ENCODE data around the gene GREB1.
A peak's percentile ranks its signal among the peaks of the same experiment; 100 is the strongest.

GREB1 gene

DNA sequence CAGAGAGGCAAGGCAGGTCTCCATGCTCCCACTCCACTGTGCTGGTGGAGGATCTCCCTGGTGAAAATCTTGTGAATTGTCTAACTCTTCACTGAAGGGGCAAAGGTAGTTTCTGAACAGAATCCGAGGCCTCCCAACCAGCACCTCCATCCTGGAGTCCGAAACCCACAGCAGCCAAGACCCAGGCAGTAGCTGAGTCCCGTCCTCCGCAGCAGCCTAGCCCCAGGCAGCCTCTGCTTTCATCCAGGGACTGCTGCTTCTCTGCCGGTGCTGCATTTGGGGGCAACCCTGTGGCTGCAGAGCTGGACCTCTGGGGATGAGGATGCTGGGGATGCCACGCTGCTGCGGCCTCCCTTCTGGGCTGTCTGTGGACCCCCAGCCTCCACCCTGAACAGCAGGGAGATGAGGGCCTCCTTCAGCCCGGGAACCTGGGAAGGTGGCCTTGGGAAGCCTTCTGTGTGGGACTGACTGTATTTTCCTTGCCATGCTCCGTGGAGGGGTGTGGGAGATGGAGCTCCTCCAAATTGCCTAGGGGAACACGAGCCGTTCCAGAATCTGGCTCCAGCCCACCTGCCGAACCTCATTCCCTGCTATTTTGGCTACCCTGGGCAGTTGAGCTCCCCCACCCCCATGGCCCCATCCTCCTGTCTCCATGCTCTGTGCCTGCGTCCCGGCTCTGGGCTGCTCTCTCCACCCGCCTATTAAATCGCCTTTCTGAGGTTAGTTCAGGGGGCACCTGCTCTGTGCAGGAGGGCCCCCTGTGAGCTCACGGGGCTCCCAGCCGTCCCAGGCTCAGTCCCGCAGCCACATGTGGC, 48.2 kb downstream of the GREB1 start:
- H3K27me3 ChIP-seq (ENCODE audit: low read depth, low read length), result no peaks in the 10 kb centered on the region
- no peak overlapping the region; the same call in 1 of the 2 replicates for H2AFZ ChIP-seq (ENCODE audit: low read depth, low read length)
- peak overlapping the region; percentile 34 for H3K4me2 ChIP-seq (ENCODE audit: low read length)
- H3K27ac ChIP-seq (ENCODE audit: low read length), result no peak overlapping the region
- H3K4me3 ChIP-seq (ENCODE audit: low read length), result no peak overlapping the region
- TF ChIP-seq, protein P1, sequence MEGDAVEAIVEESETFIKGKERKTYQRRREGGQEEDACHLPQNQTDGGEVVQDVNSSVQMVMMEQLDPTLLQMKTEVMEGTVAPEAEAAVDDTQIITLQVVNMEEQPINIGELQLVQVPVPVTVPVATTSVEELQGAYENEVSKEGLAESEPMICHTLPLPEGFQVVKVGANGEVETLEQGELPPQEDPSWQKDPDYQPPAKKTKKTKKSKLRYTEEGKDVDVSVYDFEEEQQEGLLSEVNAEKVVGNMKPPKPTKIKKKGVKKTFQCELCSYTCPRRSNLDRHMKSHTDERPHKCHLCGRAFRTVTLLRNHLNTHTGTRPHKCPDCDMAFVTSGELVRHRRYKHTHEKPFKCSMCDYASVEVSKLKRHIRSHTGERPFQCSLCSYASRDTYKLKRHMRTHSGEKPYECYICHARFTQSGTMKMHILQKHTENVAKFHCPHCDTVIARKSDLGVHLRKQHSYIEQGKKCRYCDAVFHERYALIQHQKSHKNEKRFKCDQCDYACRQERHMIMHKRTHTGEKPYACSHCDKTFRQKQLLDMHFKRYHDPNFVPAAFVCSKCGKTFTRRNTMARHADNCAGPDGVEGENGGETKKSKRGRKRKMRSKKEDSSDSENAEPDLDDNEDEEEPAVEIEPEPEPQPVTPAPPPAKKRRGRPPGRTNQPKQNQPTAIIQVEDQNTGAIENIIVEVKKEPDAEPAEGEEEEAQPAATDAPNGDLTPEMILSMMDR (IDR thresholded peaks at IDR 0.05; ENCODE audit: low read depth, low read length), result no peak
- TF ChIP-seq EZH2phosphoT487 (IDR thresholded peaks at IDR 0.05; ENCODE audit: low read depth), result no peak
- no peaks in the 10 kb centered on the region for H4K20me1 ChIP-seq (ENCODE audit: insufficient read depth, low read length)
- H3K36me3 ChIP-seq (replicated peaks; ENCODE audit: low read depth, low read length), result no peaks in the 10 kb centered on the region
- no peaks in the 10 kb centered on the region for H3K79me2 ChIP-seq (ENCODE audit: low read length)
- H3K4me1 ChIP-seq (ENCODE audit: low read length), result peaks cover 3% of the 10 kb centered on the region; the same call in 1 of the 2 replicates
- H3K9me3 ChIP-seq (ENCODE audit: insufficient read depth, low read length), result no peaks in the 10 kb centered on the region
- no peak overlapping the region for H3K9ac ChIP-seq (ENCODE audit: low read length)

DNA sequence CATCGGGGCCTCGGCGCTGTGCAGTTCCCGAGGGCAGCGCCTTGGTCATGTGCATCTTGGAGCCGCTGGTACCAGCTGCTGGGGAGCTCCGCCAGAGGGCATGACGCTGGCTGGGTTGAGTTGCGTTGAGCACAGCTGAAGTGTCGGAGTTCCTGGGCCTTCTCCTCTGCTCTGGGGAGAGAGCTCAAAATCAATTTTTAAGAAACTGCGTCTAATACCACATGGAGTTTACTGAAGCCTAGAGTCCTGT, 48.7 kb downstream of the GREB1 start:
- Histone ChIP-seq H2AFZ (ENCODE audit: low read depth, low read length) (no peak overlapping the region; the same call in 1 of the 2 replicates), H4K20me1 (ENCODE audit: insufficient read depth, low read length) (no peaks in the 10 kb centered on the region), H3K9ac (ENCODE audit: low read length) (no peak overlapping the region), H3K4me1 (ENCODE audit: low read length) (peaks cover 3% of the 10 kb centered on the region; the same call in 1 of the 2 replicates), H3K27me3 (ENCODE audit: low read depth, low read length) (no peaks in the 10 kb centered on the region), H3K4me2 (ENCODE audit: low read length) (peak overlapping the region; percentile 34), H3K36me3 (replicated peaks; ENCODE audit: low read depth, low read length) (no peaks in the 10 kb centered on the region), H3K79me2 (ENCODE audit: low read length) (no peaks in the 10 kb centered on the region), H3K4me3 (ENCODE audit: low read length) (no peak overlapping the region), H3K9me3 (ENCODE audit: insufficient read depth, low read length) (no peaks in the 10 kb centered on the region), H3K27ac (ENCODE audit: low read length) (no peak overlapping the region)
- no peak for TF ChIP-seq EZH2phosphoT487 (IDR thresholded peaks at IDR 0.05; ENCODE audit: low read depth)
- TF ChIP-seq, protein P1 (IDR thresholded peaks at IDR 0.05; ENCODE audit: low read depth, low read length), result no peak

DNA sequence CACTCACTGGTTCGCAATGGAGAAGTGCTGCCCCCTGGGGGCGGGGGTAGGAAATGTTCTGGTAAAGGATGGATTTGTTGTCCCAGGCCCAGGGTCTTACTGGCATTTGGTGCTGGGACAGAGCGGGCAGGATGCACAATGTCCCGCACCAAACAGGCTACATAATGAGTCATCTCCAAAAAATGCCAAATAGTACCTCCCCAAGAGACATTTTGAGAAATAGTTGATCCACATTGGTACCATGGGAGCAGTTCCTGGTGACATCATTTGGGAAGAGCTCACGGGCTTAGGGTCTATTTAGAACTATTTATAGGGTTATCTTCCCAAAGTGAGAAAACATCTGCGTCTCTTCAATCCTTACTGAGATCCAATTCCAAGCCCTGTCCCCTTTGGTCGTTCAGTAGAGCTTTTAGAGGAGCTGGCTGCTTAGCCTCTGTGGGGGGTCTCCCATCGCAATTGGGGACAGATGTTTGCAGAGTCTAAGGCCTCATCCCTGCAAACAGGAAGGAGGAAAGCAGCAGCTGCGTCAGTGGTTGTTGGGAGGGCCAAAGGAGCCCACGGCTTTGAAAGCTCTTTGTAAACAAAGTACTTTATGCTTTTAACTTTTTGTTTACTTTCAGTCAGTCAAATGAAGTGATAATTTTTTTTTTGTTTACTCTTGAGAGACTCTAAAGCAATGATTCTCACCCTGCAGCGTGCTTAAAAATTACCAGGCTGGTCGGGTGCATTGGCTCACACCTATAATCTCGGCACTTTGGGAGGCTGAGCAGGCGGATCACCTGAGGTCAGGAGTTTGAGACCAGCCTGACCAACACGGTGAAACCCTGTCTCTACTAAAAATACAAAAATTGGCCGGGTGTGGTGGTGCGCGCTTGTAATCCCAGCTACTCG, 49.3 kb downstream of the GREB1 start:
- Histone ChIP-seq H3K9me3 (ENCODE audit: insufficient read depth, low read length) (no peaks in the 10 kb centered on the region), H3K4me1 (ENCODE audit: low read length) (peaks cover 3% of the 10 kb centered on the region; the same call in 1 of the 2 replicates), H3K4me3 (ENCODE audit: low read length) (no peak overlapping the region), H3K27ac (ENCODE audit: low read length) (no peak overlapping the region), H3K4me2 (ENCODE audit: low read length) (no peak overlapping the region), H3K36me3 (replicated peaks; ENCODE audit: low read depth, low read length) (no peaks in the 10 kb centered on the region), H3K79me2 (ENCODE audit: low read length) (no peaks in the 10 kb centered on the region), H3K27me3 (ENCODE audit: low read depth, low read length) (no peaks in the 10 kb centered on the region), H4K20me1 (ENCODE audit: insufficient read depth, low read length) (no peaks in the 10 kb centered on the region), H2AFZ (ENCODE audit: low read depth, low read length) (no peak overlapping the region), H3K9ac (ENCODE audit: low read length) (no peak overlapping the region)
- TF ChIP-seq EZH2phosphoT487 (IDR thresholded peaks at IDR 0.05; ENCODE audit: low read depth), result no peak
- TF ChIP-seq, protein P1 (IDR thresholded peaks at IDR 0.05; ENCODE audit: low read depth, low read length), result peak; percentile 94

Data from OCI-LY3 (cell line).